ENCODE data around the gene ZNF451. TPM values are rescaled to one million over a fixed set of nuclear protein-coding genes. Genes with fewer than 3 reads are reported as not detected.

The ZNF451 gene
- total RNA-seq, 5 donors from 2014 or later (not counting 1 experiment from before 2014, with no cell fraction given) = 68.0 to 124 (median 78.1) TPM

- ChIA-PET CTCF (no interaction called here), POLR2A (no interaction called here)
- Histone ChIP-seq H3K9me3 (no peaks in the 10 kb centered on the region), H3K4me3 (ENCODE audit: control insufficient read depth in 1 of 2, extremely low read depth in 1 of 2, low read length in 1 of 2) (no peak overlapping the region), H3K4me1 (ENCODE audit: control insufficient read depth in 1 of 2, extremely low read depth in 1 of 2, insufficient read depth in 2 of 2, low read length in 2 of 2) (no peaks in the 10 kb centered on the region), H3K36me3 (ENCODE audit: control insufficient read depth in 2 of 2, extremely low read depth in 1 of 2, insufficient read depth in 1 of 2, low read length in 1 of 2) (no peaks in the 10 kb centered on the region), H3K27ac (ENCODE audit: low read length) (no peak overlapping the region), H3K27me3 (replicated peaks in 1 of 2; ENCODE audit: control insufficient read depth in 2 of 2, extremely low read depth in 1 of 2, insufficient read depth in 2 of 2, low read length in 1 of 2) (no peaks in the 10 kb centered on the region)
- DNase-seq (no peak), ATAC-seq (replicated peaks in 1 of 4) (no peak)
- no peaks in the 10 kb centered on the region for H3K27me3 Mint-ChIP-seq
- H3K4me1 Mint-ChIP-seq = peaks cover 0 to 5% (median 3%) of the 10 kb centered on the region in 3 donors
- H3K36me3 Mint-ChIP-seq = no peaks in the 10 kb centered on the region
- H3K4me3 Mint-ChIP-seq = no peak overlapping the region
- H3K9me3 Mint-ChIP-seq = no peaks in the 10 kb centered on the region
- H3K27ac Mint-ChIP-seq = no peak overlapping the region
These were observed 103.2 kb downstream of the ZNF451 start for GRCh38 chr6:57193177-57193576.

GRCh38 chr6:57195457-57195856 is 105.5 kb downstream of the ZNF451 start:
- no peak for ATAC-seq (replicated peaks in 1 of 4)

GRCh38 chr6:57198926-57199636 is 109.1 kb downstream of the ZNF451 start:
- Histone ChIP-seq H3K27ac (ENCODE audit: low read length) (no peak overlapping the region), H3K36me3 (ENCODE audit: control insufficient read depth in 2 of 2, extremely low read depth in 1 of 2, insufficient read depth in 1 of 2, low read length in 1 of 2) (no peaks in the 10 kb centered on the region), H3K27me3 (replicated peaks in 1 of 2; ENCODE audit: control insufficient read depth in 2 of 2, extremely low read depth in 1 of 2, insufficient read depth in 2 of 2, low read length in 1 of 2) (no peaks in the 10 kb centered on the region), H3K9me3 (no peaks in the 10 kb centered on the region), H3K4me3 (ENCODE audit: control insufficient read depth in 1 of 2, extremely low read depth in 1 of 2, low read length in 1 of 2) (no peak overlapping the region), H3K4me1 (ENCODE audit: control insufficient read depth in 1 of 2, extremely low read depth in 1 of 2, insufficient read depth in 2 of 2, low read length in 2 of 2) (no peaks in the 10 kb centered on the region)
- H3K4me1 Mint-ChIP-seq = no peaks in the 10 kb centered on the region
- POLR2A ChIA-PET = no interaction called here
- DNase-seq (no peak), ATAC-seq (replicated peaks in 1 of 4) (no peak)
- H3K36me3 Mint-ChIP-seq = no peaks in the 10 kb centered on the region
- CTCF ChIA-PET = no interaction called here
- H3K27me3 Mint-ChIP-seq = no peaks in the 10 kb centered on the region
- H3K9me3 Mint-ChIP-seq = no peaks in the 10 kb centered on the region
- WGBS (ENCODE audit: insufficient coverage) = 96% methylated on average over 3 of the region's 6 CpGs
- H3K4me3 Mint-ChIP-seq = no peak overlapping the region
- H3K27ac Mint-ChIP-seq = no peak overlapping the region

More at GRCh38 chr6:57195457-57195856, 105.5 kb downstream of the ZNF451 start:
- Mint-ChIP-seq H3K27ac (no peak overlapping the region), H3K4me3 (no peak overlapping the region), H3K27me3 (no peaks in the 10 kb centered on the region), H3K36me3 (no peaks in the 10 kb centered on the region), H3K9me3 (no peaks in the 10 kb centered on the region), H3K4me1 (no peaks in the 10 kb centered on the region)
- Histone ChIP-seq H3K4me3 (ENCODE audit: control insufficient read depth in 1 of 2, extremely low read depth in 1 of 2, low read length in 1 of 2) (no peak overlapping the region), H3K27ac (ENCODE audit: low read length) (no peak overlapping the region), H3K36me3 (ENCODE audit: control insufficient read depth in 2 of 2, extremely low read depth in 1 of 2, insufficient read depth in 1 of 2, low read length in 1 of 2) (no peaks in the 10 kb centered on the region), H3K9me3 (no peaks in the 10 kb centered on the region), H3K27me3 (replicated peaks in 1 of 2; ENCODE audit: control insufficient read depth in 2 of 2, extremely low read depth in 1 of 2, insufficient read depth in 2 of 2, low read length in 1 of 2) (no peaks in the 10 kb centered on the region), H3K4me1 (ENCODE audit: control insufficient read depth in 1 of 2, extremely low read depth in 1 of 2, insufficient read depth in 2 of 2, low read length in 2 of 2) (no peaks in the 10 kb centered on the region)
- no peak for DNase-seq
- no CpG with 5 or more reads among the region's 2 CpGs for WGBS (ENCODE audit: insufficient coverage)
- ChIA-PET CTCF (no interaction called here), POLR2A (interaction anchor here in 1 of 2 donors (0.6 kb wide), 1 partner anchor 8 kb away, joined by 3 read pairs; no protein-coding TSS in a partner anchor)

- CTCF ChIA-PET = no interaction called here
- no peak overlapping the region for H3K4me3 Mint-ChIP-seq
These were observed 111.7 kb downstream of the ZNF451 start for GRCh38 chr6:57201718-57202117.

GRCh38 chr6:57205550-57206328 is 115.8 kb downstream of the ZNF451 start:
- Histone ChIP-seq H3K4me3 (ENCODE audit: control insufficient read depth in 1 of 2, extremely low read depth in 1 of 2, low read length in 1 of 2) (no peak overlapping the region), H3K4me1 (ENCODE audit: control insufficient read depth in 1 of 2, extremely low read depth in 1 of 2, insufficient read depth in 2 of 2, low read length in 2 of 2) (no peaks in the 10 kb centered on the region), H3K27ac (ENCODE audit: low read length) (no peak overlapping the region), H3K9me3 (no peaks in the 10 kb centered on the region), H3K27me3 (replicated peaks in 1 of 2; ENCODE audit: control insufficient read depth in 2 of 2, extremely low read depth in 1 of 2, insufficient read depth in 2 of 2, low read length in 1 of 2) (no peaks in the 10 kb centered on the region), H3K36me3 (ENCODE audit: control insufficient read depth in 2 of 2, extremely low read depth in 1 of 2, insufficient read depth in 1 of 2, low read length in 1 of 2) (no peaks in the 10 kb centered on the region)
- no peak for ATAC-seq (replicated peaks in 1 of 4)
- no peaks in the 10 kb centered on the region for H3K4me1 Mint-ChIP-seq
- no peaks in the 10 kb centered on the region for H3K27me3 Mint-ChIP-seq
- no peak overlapping the region for H3K27ac Mint-ChIP-seq
- POLR2A ChIA-PET = no interaction called here
- WGBS (ENCODE audit: insufficient coverage) = 88% methylated on average over 7 of the region's 7 CpGs
- H3K4me3 Mint-ChIP-seq = no peak overlapping the region
- CTCF ChIA-PET = no interaction called here
- H3K9me3 Mint-ChIP-seq = no peaks in the 10 kb centered on the region
- no peaks in the 10 kb centered on the region for H3K36me3 Mint-ChIP-seq
- no peak for DNase-seq

More at GRCh38 chr6:57201718-57202117, 111.7 kb downstream of the ZNF451 start:
- Histone ChIP-seq H3K27me3 (replicated peaks in 1 of 2; ENCODE audit: control insufficient read depth in 2 of 2, extremely low read depth in 1 of 2, insufficient read depth in 2 of 2, low read length in 1 of 2) (no peaks in the 10 kb centered on the region), H3K4me3 (ENCODE audit: control insufficient read depth in 1 of 2, extremely low read depth in 1 of 2, low read length in 1 of 2) (no peak overlapping the region), H3K9me3 (no peaks in the 10 kb centered on the region), H3K4me1 (ENCODE audit: control insufficient read depth in 1 of 2, extremely low read depth in 1 of 2, insufficient read depth in 2 of 2, low read length in 2 of 2) (no peaks in the 10 kb centered on the region), H3K27ac (ENCODE audit: low read length) (no peak overlapping the region), H3K36me3 (ENCODE audit: control insufficient read depth in 2 of 2, extremely low read depth in 1 of 2, insufficient read depth in 1 of 2, low read length in 1 of 2) (no peaks in the 10 kb centered on the region)
- Mint-ChIP-seq H3K9me3 (no peaks in the 10 kb centered on the region), H3K4me1 (no peaks in the 10 kb centered on the region), H3K27me3 (no peaks in the 10 kb centered on the region), H3K36me3 (no peaks in the 10 kb centered on the region), H3K27ac (no peak overlapping the region)
- ATAC-seq (replicated peaks in 1 of 4) = no peak
- WGBS (ENCODE audit: insufficient coverage) = 86% methylated on average over 1 of the region's 1 CpG
- POLR2A ChIA-PET = no interaction called here
- DNase-seq = no peak

GRCh38 chr6:57207141-57207540 is 117.2 kb downstream of the ZNF451 start:
- H3K36me3 Mint-ChIP-seq = no peaks in the 10 kb centered on the region
- no peak overlapping the region for H3K27ac Mint-ChIP-seq
- DNase-seq = no peak
- Histone ChIP-seq H3K4me1 (ENCODE audit: control insufficient read depth in 1 of 2, extremely low read depth in 1 of 2, insufficient read depth in 2 of 2, low read length in 2 of 2) (no peaks in the 10 kb centered on the region), H3K27me3 (replicated peaks in 1 of 2; ENCODE audit: control insufficient read depth in 2 of 2, extremely low read depth in 1 of 2, insufficient read depth in 2 of 2, low read length in 1 of 2) (no peaks in the 10 kb centered on the region), H3K36me3 (ENCODE audit: control insufficient read depth in 2 of 2, extremely low read depth in 1 of 2, insufficient read depth in 1 of 2, low read length in 1 of 2) (no peaks in the 10 kb centered on the region), H3K27ac (ENCODE audit: low read length) (no peak overlapping the region), H3K9me3 (no peaks in the 10 kb centered on the region), H3K4me3 (ENCODE audit: control insufficient read depth in 1 of 2, extremely low read depth in 1 of 2, low read length in 1 of 2) (no peak overlapping the region)
- WGBS (ENCODE audit: insufficient coverage) = no CpG with 5 or more reads among the region's 2 CpGs
- ChIA-PET CTCF (no interaction called here), POLR2A (no interaction called here)
- H3K27me3 Mint-ChIP-seq = no peaks in the 10 kb centered on the region
- no peaks in the 10 kb centered on the region for H3K4me1 Mint-ChIP-seq
- ATAC-seq (replicated peaks in 1 of 4) = no peak
- no peaks in the 10 kb centered on the region for H3K9me3 Mint-ChIP-seq
- no peak overlapping the region for H3K4me3 Mint-ChIP-seq

Measured in T-cell (primary cell).